Measurements from ENCODE around the gene CFP.
A peak's percentile ranks its signal among the peaks of the same experiment; 100 is the strongest.

CFP gene

GRCh38 chrX:47659421-47659726, 29.6 kb upstream of the CFP start:
- in situ Hi-C loops (cut with HindIII; ENCODE audit: low sequenced_read_pairs), result no loop called here
- no peak for DNase-seq (ENCODE audit: low read depth)
- H3K4me3 ChIP-seq (ENCODE audit: low read depth, low read length), result peak overlapping the region; percentile 52
- TF ChIP-seq CTCF (IDR thresholded peaks at IDR 0.05; ENCODE audit: low read depth, low read length, missing control alignments), result no peak

- in situ Hi-C loops (cut with HindIII; ENCODE audit: low sequenced_read_pairs), result no loop called here
- no peak for TF ChIP-seq CTCF (IDR thresholded peaks at IDR 0.05; ENCODE audit: low read depth, low read length, missing control alignments)
- DNase-seq (ENCODE audit: low read depth), result peak; percentile 82
- peak within 1 kb of the TSS; percentile 52 for H3K4me3 ChIP-seq (ENCODE audit: low read depth, low read length)
Observed at GRCh38 chrX:47658684-47659420, 29.1 kb upstream of the CFP start, which contains the start of gene UXT. Gene UXT, minus strand, starts transcription at chrX:47659180. Its CDS starts 253 bp downstream, at chrX:47658927.

- in situ Hi-C loops (cut with HindIII; ENCODE audit: low sequenced_read_pairs), result no loop called here
- no peak for TF ChIP-seq CTCF (IDR thresholded peaks at IDR 0.05; ENCODE audit: low read depth, low read length, missing control alignments)
- no peak for DNase-seq (ENCODE audit: low read depth)
- H3K4me3 ChIP-seq (ENCODE audit: low read depth, low read length), result peak overlapping the region; percentile 52
Observed at GRCh38 chrX:47658301-47658683, 28.6 kb upstream of the CFP start.

GRCh38 chrX:47651043-47651905, 21.5 kb upstream of the CFP start:
- peak overlapping the region; percentile 35 for H3K4me3 ChIP-seq (ENCODE audit: low read depth, low read length)
- TF ChIP-seq CTCF (IDR thresholded peaks at IDR 0.05; ENCODE audit: low read depth, low read length, missing control alignments), result no peak
- no peak for DNase-seq (ENCODE audit: low read depth)
- in situ Hi-C loops (cut with HindIII; ENCODE audit: low sequenced_read_pairs), result no loop called here

GRCh38 chrX:47650164-47651042, 20.7 kb upstream of the CFP start, which contains the start of gene ELK1:
Gene ELK1, minus strand, starts transcription at chrX:47650563. Its CDS starts 9,122 bp downstream, at chrX:47641441.
- no peak for TF ChIP-seq CTCF (IDR thresholded peaks at IDR 0.05; ENCODE audit: low read depth, low read length, missing control alignments)
- in situ Hi-C loops (cut with HindIII; ENCODE audit: low sequenced_read_pairs), result no loop called here
- peak; percentile 93 for DNase-seq (ENCODE audit: low read depth)
- H3K4me3 ChIP-seq (ENCODE audit: low read depth, low read length), result peak within 1 kb of the TSS; percentile 66

GRCh38 chrX:47649781-47650163, 20.0 kb upstream of the CFP start:
- DNase-seq (ENCODE audit: low read depth), result no peak
- in situ Hi-C loops (cut with HindIII; ENCODE audit: low sequenced_read_pairs), result no loop called here
- peak overlapping the region; percentile 66 for H3K4me3 ChIP-seq (ENCODE audit: low read depth, low read length)
- no peak for TF ChIP-seq CTCF (IDR thresholded peaks at IDR 0.05; ENCODE audit: low read depth, low read length, missing control alignments)

Measured in astrocyte of the cerebellum (primary cell).